GM12892 (cell line): ENCODE measurements around the gene LRRC75A.
A peak's percentile ranks its signal among the peaks of the same experiment; 100 is the strongest.

Experiments used
- POLR2A ChIP-seq: IDR thresholded peaks from 2 replicates; pipeline ENCODE4 v1.6.1; 2011; ENCODE audit warnings: low read depth, low read length, control low read depth
- POLR2AphosphoS5 ChIP-seq: IDR thresholded peaks from 2 replicates; pipeline ENCODE4 v1.6.1; 2011; ENCODE audit warnings: low read depth, low read length, control low read depth
- TAF1 ChIP-seq: IDR thresholded peaks from 2 replicates; pipeline ENCODE4 v1.6.1; 2011; ENCODE audit warnings: low read depth, mild to moderate bottlenecking, control low read depth, low read length, borderline replicate concordance

DNA sequence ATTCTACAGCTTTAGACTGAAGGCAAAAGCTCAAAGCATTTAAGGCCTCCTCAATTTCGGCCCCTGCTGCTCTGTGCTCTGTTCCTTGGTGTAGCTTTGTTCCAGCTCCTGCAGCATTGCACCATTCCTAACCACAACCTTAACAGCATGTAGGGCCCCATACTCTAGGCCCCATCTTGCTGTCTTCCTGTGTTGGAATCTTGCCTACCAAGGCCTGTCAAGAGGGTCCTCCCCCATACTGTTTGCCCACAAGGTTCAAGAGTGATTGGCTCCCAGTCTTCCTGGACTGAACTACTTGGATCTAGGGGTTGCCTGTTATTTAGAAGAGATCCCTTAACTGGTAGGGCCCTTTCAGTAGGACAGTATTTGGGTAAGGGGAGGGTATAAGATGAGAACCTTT, 49.9 kb downstream of the LRRC75A start:
- TF ChIP-seq POLR2A (no peak), POLR2AphosphoS5 (peak; percentile 33; the same call in 1 of the 2 replicates), TAF1 (no peak)
